SJSA1 (cell line): Measurements from ENCODE around the gene CHP1. TPM values are rescaled to one million over a fixed set of nuclear protein-coding genes. Genes with fewer than 3 reads are reported as not detected.
"Not testable (repeated sequence)": the region's sequence is repeated elsewhere in the genome, so short reads cannot be mapped to it uniquely, and the experiment has no call there.

ENCODE experiments used
- DNase-seq, 2 experiments: peaks; one replicate each; pipeline ENCODE4 v3.0.0-alpha.2; 2015 to 2020; ENCODE audit warnings: low spot score in 2 of 2, low read depth in 1 of 2
- H3K27ac ChIP-seq: fragments of 250-450 bp; sonication (Bioruptor Pico); 2 replicates; pipeline ENCODE4 v1.5.1; 2020; ENCODE audit warnings: mild to moderate bottlenecking, moderate library complexity
- H3K27me3 ChIP-seq: fragments of 250-450 bp; sonication (Bioruptor Pico); replicated peaks from 2 replicates; pipeline ENCODE4 v1.5.1; 2020; ENCODE audit warnings: mild to moderate bottlenecking, moderate library complexity
- H3K36me3 ChIP-seq: fragments of 250-450 bp; sonication (Bioruptor Pico); 2 replicates; pipeline ENCODE4 v1.5.1; 2020; ENCODE audit warnings: mild to moderate bottlenecking
- H3K4me1 ChIP-seq: fragments of 250-450 bp; sonication (Bioruptor Pico); replicated peaks from 2 replicates; pipeline ENCODE4 v1.6.1; 2021; ENCODE audit warnings: mild to moderate bottlenecking
- H3K4me3 ChIP-seq: fragments of 250-450 bp; sonication (Bioruptor Pico); 2 replicates; pipeline ENCODE4 v1.5.1; 2020; ENCODE audit warnings: mild to moderate bottlenecking
- H3K9me3 ChIP-seq: fragments of 250-450 bp; sonication (Bioruptor Pico); replicated peaks from 2 replicates; pipeline ENCODE4 v1.5.1; 2020; ENCODE audit warnings: mild to moderate bottlenecking
- total RNA-seq: library from RNA; depleted of rRNA; stranded (reverse); fragments of >200 nt; shearing (Covaris generic); gene quantifications from 2 replicates; pipeline ENCODE4 v1.2.3, GENCODE V29; 2014; rRNA removed

Gene CHP1
- total RNA-seq, 1 experiment from 2014 or later = 71.8 TPM

DNA sequence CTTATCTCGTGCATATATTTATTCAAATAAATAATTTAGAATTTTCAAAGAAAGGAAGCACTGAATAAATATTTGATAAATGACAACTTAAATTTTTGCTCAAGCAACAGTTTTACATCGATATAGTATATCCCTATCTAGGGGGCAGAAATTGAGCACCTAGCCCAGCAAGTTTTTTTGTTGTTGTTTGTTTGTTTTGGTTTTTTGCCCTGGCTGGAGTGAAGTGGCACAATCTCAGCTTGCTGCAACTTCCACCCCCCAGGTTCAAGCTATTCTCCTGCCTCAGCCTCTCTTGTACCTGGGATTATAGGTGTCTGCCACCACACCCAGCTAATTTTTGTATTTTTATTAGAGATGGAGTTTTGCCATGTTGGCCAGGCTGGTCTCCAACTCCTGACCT, 58.9 kb downstream of the CHP1 start:
- Histone ChIP-seq H3K36me3 (peaks cover 80% of the 10 kb centered on the region), H3K9me3 (no peaks in the 10 kb centered on the region), H3K4me3 (no peak overlapping the region), H3K27me3 (no peaks in the 10 kb centered on the region), H3K4me1 (peaks cover 5% of the 10 kb centered on the region; the same call in 1 of the 2 replicates), H3K27ac (no peak overlapping the region)
- no peak for DNase-seq

DNA sequence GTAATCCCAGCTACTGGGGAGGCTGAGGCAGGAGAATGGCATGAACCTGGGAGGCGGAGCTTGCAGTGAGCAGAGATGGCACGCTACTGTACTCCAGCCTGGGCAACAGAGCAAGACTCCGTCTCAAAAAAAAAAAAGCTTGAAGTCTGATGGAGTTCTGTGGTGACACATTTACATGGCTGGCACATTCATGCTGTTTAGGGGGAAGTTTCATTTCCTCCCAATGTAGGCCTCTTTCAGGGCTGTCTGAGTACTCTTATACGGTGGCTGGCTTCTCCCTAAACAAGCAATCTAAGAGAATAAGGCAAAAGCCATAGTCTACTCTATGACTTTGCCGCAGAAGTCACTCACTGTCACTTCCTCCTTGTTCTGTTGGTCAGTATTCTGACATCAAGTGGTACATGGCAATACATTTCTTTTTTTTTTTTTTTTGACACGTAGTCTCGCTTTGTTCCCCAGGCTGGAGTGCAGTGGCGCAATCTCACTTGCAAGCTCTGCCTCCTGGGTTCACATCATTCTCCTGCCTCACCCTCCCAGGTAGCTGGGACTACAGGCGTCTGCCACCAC, 60.1 kb downstream of the CHP1 start:
- Histone ChIP-seq H3K27ac (no peak overlapping the region), H3K4me3 (no peak overlapping the region), H3K27me3 (no peaks in the 10 kb centered on the region), H3K4me1 (no peaks in the 10 kb centered on the region), H3K9me3 (no peaks in the 10 kb centered on the region), H3K36me3 (peaks cover 76% of the 10 kb centered on the region)
- no peak for DNase-seq

DNA sequence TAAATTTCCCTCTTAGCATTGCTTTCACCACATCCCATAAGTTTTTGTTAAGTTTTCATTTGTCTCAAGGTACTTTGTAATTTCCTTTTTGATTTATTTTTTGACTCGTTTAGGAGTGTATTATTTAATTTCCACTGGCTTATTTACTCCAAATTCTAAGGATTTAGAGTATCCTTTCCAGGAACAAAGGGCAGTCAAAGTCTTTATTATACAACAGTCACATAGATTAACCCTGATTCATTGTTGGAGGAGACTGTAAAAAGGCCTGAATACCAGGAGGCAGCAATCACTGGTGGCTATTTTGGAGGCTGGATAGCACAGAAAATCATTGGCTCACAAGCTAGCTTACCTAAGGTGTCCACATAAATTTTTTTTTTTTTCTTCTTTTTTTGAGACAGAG, 61.5 kb downstream of the CHP1 start:
- H3K9me3 ChIP-seq = no peaks in the 10 kb centered on the region
- no peaks in the 10 kb centered on the region for H3K27me3 ChIP-seq
- DNase-seq = no peak
- H3K36me3 ChIP-seq = peaks cover 70% of the 10 kb centered on the region
- H3K27ac ChIP-seq = no peak overlapping the region
- H3K4me1 ChIP-seq = no peaks in the 10 kb centered on the region
- no peak overlapping the region for H3K4me3 ChIP-seq

DNA sequence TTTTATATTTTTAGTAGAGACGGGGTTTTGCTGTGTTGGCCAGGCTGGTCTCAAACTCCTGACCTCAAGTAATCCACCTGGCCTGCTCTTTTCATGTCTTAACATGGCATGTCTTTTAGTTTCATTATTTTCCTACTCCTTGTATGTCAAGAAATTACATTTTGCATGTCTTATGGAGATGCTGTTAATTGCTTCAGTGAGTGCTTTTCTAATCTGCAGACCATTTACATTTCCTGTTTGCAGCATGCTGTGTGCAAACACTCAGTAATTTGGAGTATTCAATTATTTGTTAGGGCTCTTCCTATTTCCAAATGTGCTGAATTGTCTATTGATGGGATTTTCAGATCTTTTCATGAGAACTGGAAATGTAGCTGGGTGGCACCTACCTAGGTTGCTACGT, 70.1 kb downstream of the CHP1 start:
- peaks cover 33% of the 10 kb centered on the region for H3K36me3 ChIP-seq
- not testable (repeated sequence) for H3K9me3 ChIP-seq, H3K4me1 ChIP-seq, DNase-seq, H3K4me3 ChIP-seq, H3K27ac ChIP-seq, H3K27me3 ChIP-seq

DNA sequence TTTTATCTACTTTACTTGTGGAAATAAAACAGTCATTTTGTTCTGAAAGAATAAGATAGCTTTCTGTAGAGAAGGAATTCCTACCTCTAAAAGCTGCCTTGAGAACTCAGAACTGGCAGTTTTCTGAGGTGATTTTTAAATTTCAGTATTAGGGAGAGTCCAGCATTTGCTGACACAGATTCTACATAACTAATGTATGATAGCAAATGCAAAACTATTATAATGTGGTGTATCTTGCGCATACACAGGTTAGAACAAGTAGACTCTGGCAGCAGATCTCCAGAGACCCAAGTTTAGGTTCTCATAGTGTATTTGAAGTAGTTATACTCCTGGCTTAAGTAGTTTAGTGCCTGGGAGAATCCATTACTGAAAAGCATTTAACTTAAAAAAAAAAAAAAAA, 70.5 kb downstream of the CHP1 start:
- Histone ChIP-seq H3K27ac (no peak overlapping the region), H3K27me3 (no peaks in the 10 kb centered on the region), H3K4me1 (no peaks in the 10 kb centered on the region), H3K36me3 (peaks cover 34% of the 10 kb centered on the region), H3K9me3 (no peaks in the 10 kb centered on the region), H3K4me3 (no peak overlapping the region)
- DNase-seq = no peak

DNA sequence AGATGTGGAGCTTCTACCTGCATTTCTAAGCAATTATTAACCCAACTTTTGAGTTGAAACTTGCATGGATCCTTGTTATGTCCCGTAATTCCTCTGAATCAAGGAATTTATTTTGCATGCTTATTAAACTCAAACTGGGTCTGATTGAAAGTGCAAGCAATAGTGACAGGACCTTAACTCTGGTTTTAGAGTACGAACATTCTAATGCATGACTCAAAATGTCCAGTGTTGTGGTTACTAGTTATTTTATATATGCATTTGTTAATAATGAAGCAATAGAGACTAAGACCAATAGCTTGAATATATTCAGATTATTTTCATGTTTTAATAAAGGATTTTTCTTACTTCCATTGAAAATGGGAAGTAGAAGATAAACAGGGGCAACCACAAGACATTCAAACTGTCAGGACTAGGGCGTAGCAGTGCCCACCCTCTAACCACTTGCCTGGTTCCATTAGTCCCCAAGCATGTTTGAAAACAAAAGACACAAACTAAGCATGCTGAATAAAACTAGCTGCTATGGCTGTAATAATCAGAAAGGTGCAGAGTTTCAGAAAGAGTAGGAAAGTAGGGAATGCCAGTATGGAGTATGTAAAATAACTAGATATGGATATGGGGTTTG, 73.2 kb downstream of the CHP1 start:
- Histone ChIP-seq H3K4me3 (no peak overlapping the region), H3K27ac (no peak overlapping the region), H3K27me3 (no peaks in the 10 kb centered on the region), H3K4me1 (no peaks in the 10 kb centered on the region), H3K9me3 (no peaks in the 10 kb centered on the region), H3K36me3 (peaks cover 28% of the 10 kb centered on the region)
- no peak for DNase-seq

DNA sequence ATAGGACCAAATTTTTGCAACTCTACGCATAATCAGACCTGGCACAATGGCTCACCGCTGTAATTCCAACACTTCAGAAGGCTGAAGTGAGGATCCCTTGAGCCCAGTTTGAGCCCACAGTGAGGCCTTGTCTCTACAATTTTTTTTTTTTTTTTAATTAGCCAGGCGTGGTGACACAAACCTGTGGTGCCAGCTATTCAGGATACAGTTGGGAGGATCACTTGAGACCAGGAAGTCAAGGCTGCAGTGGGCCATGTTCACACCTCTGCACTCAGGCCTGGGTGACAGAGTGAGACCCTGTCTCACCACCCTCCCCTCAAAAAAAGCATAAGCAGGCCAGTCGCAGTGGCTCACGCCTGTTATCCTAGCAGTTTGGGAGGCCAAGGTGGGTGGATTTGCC, 76.6 kb downstream of the CHP1 start:
- Histone ChIP-seq H3K27ac (no peak overlapping the region), H3K4me1 (no peaks in the 10 kb centered on the region), H3K4me3 (no peak overlapping the region), H3K27me3 (no peaks in the 10 kb centered on the region), H3K36me3 (peaks cover 37% of the 10 kb centered on the region), H3K9me3 (no peaks in the 10 kb centered on the region)
- DNase-seq = no peak

DNA sequence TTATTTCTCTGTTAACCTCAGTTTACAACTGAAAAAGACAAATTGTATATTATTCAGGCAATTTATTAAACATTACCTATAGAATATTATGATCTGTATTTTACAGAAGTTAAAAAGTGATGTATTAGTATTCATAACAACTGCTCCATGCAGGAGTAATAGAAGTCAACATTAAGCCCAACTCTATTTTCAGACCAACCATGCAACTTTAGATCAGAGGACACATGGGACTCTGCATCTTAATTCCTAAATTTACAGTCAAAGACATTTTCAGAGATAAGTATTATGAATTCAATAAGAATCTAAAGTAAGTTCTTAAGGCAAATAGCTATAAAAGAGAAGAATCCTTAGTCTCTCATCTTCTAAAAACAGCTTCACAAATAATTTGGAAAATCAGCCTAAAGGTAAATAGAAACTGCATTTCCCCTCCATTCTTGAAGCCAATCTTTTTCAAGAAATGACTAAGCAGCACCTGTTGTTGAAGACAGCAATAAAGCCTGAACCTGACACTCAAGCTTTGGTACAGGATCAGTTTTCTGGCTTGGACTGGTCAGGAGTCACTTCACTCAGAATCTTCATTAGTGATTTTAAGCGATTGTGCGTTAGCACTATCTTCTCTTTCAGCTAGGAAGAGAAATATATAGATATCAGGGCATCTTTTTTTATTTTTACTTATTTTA, 78.3 kb downstream of the CHP1 start:
- no peak overlapping the region for H3K27ac ChIP-seq
- H3K4me1 ChIP-seq = no peaks in the 10 kb centered on the region
- no peaks in the 10 kb centered on the region for H3K27me3 ChIP-seq
- peaks cover 45% of the 10 kb centered on the region for H3K36me3 ChIP-seq
- H3K9me3 ChIP-seq = no peaks in the 10 kb centered on the region
- no peak overlapping the region for H3K4me3 ChIP-seq
- no peak for DNase-seq

DNA sequence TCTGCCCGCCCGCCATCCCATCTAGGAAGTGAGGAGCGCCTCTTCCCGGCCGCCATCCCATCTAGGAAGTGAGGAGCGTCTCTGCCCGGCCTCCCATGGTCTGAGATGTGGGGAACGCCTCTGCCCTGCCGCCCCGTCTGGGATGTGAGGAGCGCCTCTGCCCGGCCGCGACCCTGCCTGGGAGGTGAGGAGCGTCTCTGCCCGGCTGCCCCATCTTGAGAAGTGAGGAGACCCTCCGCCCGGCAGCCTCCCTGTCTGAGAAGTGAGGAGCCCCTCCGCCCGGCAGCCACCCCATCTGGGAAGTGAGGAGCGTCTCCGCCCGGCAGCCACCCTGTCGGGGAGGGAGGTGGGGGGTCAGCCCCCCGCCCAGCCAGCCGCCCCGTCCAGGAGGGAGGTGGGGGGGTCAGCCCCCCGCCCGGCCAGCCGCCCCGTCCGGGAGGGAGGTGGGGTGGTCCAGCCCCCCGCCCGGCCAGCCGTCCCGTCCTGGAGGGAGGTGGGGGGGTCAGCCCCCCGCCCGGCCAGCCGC, 89.8 kb downstream of the CHP1 start:
- not testable (repeated sequence) for H3K9me3 ChIP-seq, H3K27ac ChIP-seq, H3K27me3 ChIP-seq, H3K36me3 ChIP-seq, H3K4me3 ChIP-seq, DNase-seq, H3K4me1 ChIP-seq

DNA sequence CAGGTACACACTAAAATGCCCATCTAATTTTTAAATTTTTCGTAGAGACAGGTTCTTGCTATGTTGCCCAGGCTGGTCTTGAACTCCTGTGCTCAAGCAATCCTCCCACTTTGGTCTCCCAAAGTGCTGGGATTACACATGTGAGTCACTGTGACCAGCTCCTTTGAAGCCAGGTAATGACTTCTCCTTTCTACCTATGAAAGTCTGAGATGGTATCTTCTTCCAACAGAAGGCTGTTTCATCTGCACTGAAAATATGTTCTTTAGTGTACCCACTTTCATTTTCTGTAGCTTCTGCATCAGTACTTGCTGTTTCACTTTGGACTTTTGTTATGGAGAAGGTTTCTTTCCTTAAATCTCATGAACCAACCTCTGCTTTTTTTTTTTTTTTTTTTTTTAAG, 92.5 kb downstream of the CHP1 start:
- Histone ChIP-seq H3K4me1 (no peaks in the 10 kb centered on the region), H3K27me3 (no peaks in the 10 kb centered on the region), H3K9me3 (no peaks in the 10 kb centered on the region), H3K27ac (no peak overlapping the region), H3K36me3 (peaks cover 21% of the 10 kb centered on the region), H3K4me3 (no peak overlapping the region)
- DNase-seq = no peak

DNA sequence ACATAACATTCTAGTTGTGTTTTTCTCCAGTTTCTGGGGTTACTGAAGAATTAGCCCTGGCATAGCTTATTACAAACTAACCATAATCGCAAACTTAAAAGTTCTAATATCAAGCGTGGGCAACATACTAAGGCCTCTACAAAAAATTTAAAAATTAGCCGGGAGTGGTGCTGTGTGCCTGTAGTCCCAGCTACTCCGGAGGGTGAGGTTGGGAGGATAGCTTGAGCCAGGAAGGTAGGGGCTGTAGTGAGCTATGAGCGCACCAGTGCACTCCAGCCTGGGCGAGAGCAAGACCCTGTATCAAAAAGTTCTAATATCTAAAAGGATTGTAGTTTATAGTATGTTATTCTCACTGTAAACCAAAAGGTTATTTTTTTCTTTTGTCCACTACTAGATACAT, 100.2 kb downstream of the CHP1 start:
- peak overlapping the region; percentile 86 for H3K4me3 ChIP-seq
- no peaks in the 10 kb centered on the region for H3K27me3 ChIP-seq
- H3K27ac ChIP-seq = no peak overlapping the region
- H3K4me1 ChIP-seq = peaks cover 16% of the 10 kb centered on the region
- DNase-seq = no peak
- peaks cover 36% of the 10 kb centered on the region for H3K36me3 ChIP-seq
- no peaks in the 10 kb centered on the region for H3K9me3 ChIP-seq

Other genes with a start within 250 kb of the CHP1 start
- gene INO80, start 115.0 kb upstream of the CHP1 start, total RNA-seq = 25.5 and 35.0 TPM in 2 replicates
- not detected in 2 replicates for gene EXD1, start 511 bp upstream of the CHP1 start, total RNA-seq
- gene OIP5, start 101.3 kb downstream of the CHP1 start, total RNA-seq = 31.1 and 43.4 TPM in 2 replicates
- 175 and 251 TPM in 2 replicates for gene NUSAP1, start 101.6 kb downstream of the CHP1 start, total RNA-seq
- gene NDUFAF1, start 171.2 kb downstream of the CHP1 start, total RNA-seq = 17.4 and 35.4 TPM in 2 replicates
- gene RTF1, start 185.8 kb downstream of the CHP1 start, total RNA-seq = 26.0 and 34.9 TPM in 2 replicates